NCI-H748 treated with DMSO at 0.1 percent for 48 hours (cell line): ENCODE results near the gene MYOZ1.

ENCODE experiments used
- DNase-seq: peaks from one replicate; lab custom pipeline; 2025; lab: John Stamatoyannopoulos, UW

The MYOZ1 gene

GRCh38 chr10:73597346-73597745, 43.9 kb downstream of the MYOZ1 start:
- no peak for DNase-seq

GRCh38 chr10:73593812-73594211, 47.5 kb downstream of the MYOZ1 start:
- no peak for DNase-seq

GRCh38 chr10:73593110-73593509, 48.2 kb downstream of the MYOZ1 start:
- no peak for DNase-seq

GRCh38 chr10:73591935-73592699, 49.2 kb downstream of the MYOZ1 start:
- no peak for DNase-seq

- DNase-seq = no peak
Observed at GRCh38 chr10:73590881-73591799, 50.1 kb downstream of the MYOZ1 start, which contains the start of gene USP54. Gene USP54, minus strand, starts transcription at chr10:73591342. Its CDS starts 15,684 bp downstream, at chr10:73575658.

- no peak for DNase-seq
Observed at GRCh38 chr10:73589563-73590126, 51.6 kb downstream of the MYOZ1 start.

- no peak for DNase-seq
Observed at GRCh38 chr10:73588656-73589055, 52.6 kb downstream of the MYOZ1 start.

- no peak for DNase-seq
Observed at GRCh38 chr10:73586583-73586984, 54.7 kb downstream of the MYOZ1 start.

- DNase-seq = no peak
Observed at GRCh38 chr10:73585327-73585726, 55.9 kb downstream of the MYOZ1 start.

GRCh38 chr10:73584737-73585136, 56.5 kb downstream of the MYOZ1 start:
- DNase-seq = no peak

- DNase-seq = no peak
Observed at GRCh38 chr10:73581918-73582317, 59.4 kb downstream of the MYOZ1 start.
